Activated naive CD4-positive, alpha-beta T cell treated with anti-CD3 and anti-CD28 coated beads, Interleukin-2, amount 10 ng/mL, durations not matched to agents 7 days and 5 days (primary cell): ENCODE results near the gene ENDOU.
"Not testable (repeated sequence)": the region's sequence is repeated elsewhere in the genome, so short reads cannot be mapped to it uniquely, and the experiment has no call there.

Source experiments
- CTCF ChIA-PET: fragments of 350-600 bp; sonication (Branson Sonifier 250); formaldehyde crosslinking; loops from one replicate; lab custom pipeline; 2021; ENCODE audit warnings: antibody characterized with exemption; lab: Charles Lee
- DNase-seq: peaks from one replicate; pipeline ENCODE4 v3.0.0-alpha.2; 2020
- H3K27ac Mint-ChIP-seq: one replicate; pipeline ENCODE4 v1.8.0; 2021; ENCODE audit warnings: mild to moderate bottlenecking, moderate library complexity, mixed read lengths
- H3K27me3 Mint-ChIP-seq: one replicate; pipeline ENCODE4 v1.8.0; 2021; ENCODE audit warnings: mild to moderate bottlenecking, mixed read lengths
- H3K36me3 Mint-ChIP-seq: one replicate; pipeline ENCODE4 v1.8.0; 2021; ENCODE audit warnings: mixed read lengths
- H3K4me1 Mint-ChIP-seq: one replicate; pipeline ENCODE4 v1.8.0; 2021; ENCODE audit warnings: mixed read lengths
- H3K4me3 Mint-ChIP-seq: one replicate; pipeline ENCODE4 v1.8.0; 2021; ENCODE audit warnings: mild to moderate bottlenecking, moderate library complexity, mixed read lengths
- H3K9me3 Mint-ChIP-seq: one replicate; pipeline ENCODE4 v1.8.0; 2021; ENCODE audit warnings: mixed read lengths

The ENDOU gene

GRCh38 chr12:47705566-47706425 lies 19.5 kb downstream of the ENDOU start, which contains the start of gene RPAP3:
Gene RPAP3 (minus strand): TSS chr12:47706030. CDS start chr12:47702840, 3,190 bp downstream.
- CTCF ChIA-PET, result interaction anchor here (0.9 to 3.0 kb wide), 3 partner anchors 10 to 180 kb away, joined by 3 to 14 read pairs (median 7); no protein-coding TSS in a partner anchor
- Mint-ChIP-seq H3K4me3 (peak within 1 kb of the TSS; percentile 95), H3K27ac (peak within 1 kb of the TSS; percentile 98), H3K36me3 (peaks cover 31% of the 10 kb centered on the region), H3K27me3 (peaks cover 3% of the 10 kb centered on the region), H3K4me1 (peaks cover 51% of the 10 kb centered on the region), H3K9me3 (no peaks in the 10 kb centered on the region)
- peak; percentile 98 for DNase-seq

GRCh38 chr12:47705229-47705565 lies 20.1 kb downstream of the ENDOU start:
- CTCF ChIA-PET, result interaction anchor here (0.7 to 3.0 kb wide), 4 partner anchors 10 to 97 kb away, joined by 3 to 14 read pairs (median 6); no protein-coding TSS in a partner anchor
- Mint-ChIP-seq H3K9me3 (no peaks in the 10 kb centered on the region), H3K4me3 (peak overlapping the region; percentile 95), H3K27me3 (peaks cover 3% of the 10 kb centered on the region), H3K36me3 (peaks cover 36% of the 10 kb centered on the region), H3K27ac (peak overlapping the region; percentile 78), H3K4me1 (peaks cover 51% of the 10 kb centered on the region)
- no peak for DNase-seq

GRCh38 chr12:47704719-47705118 lies 20.6 kb downstream of the ENDOU start:
- H3K4me3 Mint-ChIP-seq, result peak overlapping the region; percentile 95
- H3K27me3 Mint-ChIP-seq, result peaks cover 3% of the 10 kb centered on the region
- CTCF ChIA-PET, result interaction anchor here (0.7 to 3.0 kb wide), 4 partner anchors 10 to 97 kb away, joined by 3 to 14 read pairs (median 6); no protein-coding TSS in a partner anchor
- H3K27ac Mint-ChIP-seq, result peak overlapping the region; percentile 78
- peaks cover 39% of the 10 kb centered on the region for H3K36me3 Mint-ChIP-seq
- no peak for DNase-seq
- H3K9me3 Mint-ChIP-seq, result no peaks in the 10 kb centered on the region
- peaks cover 51% of the 10 kb centered on the region for H3K4me1 Mint-ChIP-seq

- peaks cover 43% of the 10 kb centered on the region for H3K36me3 Mint-ChIP-seq
- CTCF ChIA-PET, result no interaction called here
- no peak overlapping the region for H3K4me3 Mint-ChIP-seq
- no peak overlapping the region for H3K27ac Mint-ChIP-seq
- DNase-seq, result no peak
- H3K27me3 Mint-ChIP-seq, result no peaks in the 10 kb centered on the region
- no peaks in the 10 kb centered on the region for H3K9me3 Mint-ChIP-seq
- peaks cover 21% of the 10 kb centered on the region for H3K4me1 Mint-ChIP-seq
These were observed 25.0 kb downstream of the ENDOU start for GRCh38 chr12:47700263-47700662.

GRCh38 chr12:47698631-47699030 lies 26.7 kb downstream of the ENDOU start:
- Mint-ChIP-seq H3K4me3 (no peak overlapping the region), H3K27me3 (no peaks in the 10 kb centered on the region), H3K4me1 (peaks cover 9% of the 10 kb centered on the region), H3K9me3 (no peaks in the 10 kb centered on the region), H3K27ac (no peak overlapping the region), H3K36me3 (peaks cover 49% of the 10 kb centered on the region)
- no peak for DNase-seq
- CTCF ChIA-PET, result interaction anchor here (1.0 kb wide), 1 partner anchor 329 kb away, joined by 3 read pairs; no protein-coding TSS in a partner anchor

- peaks cover 3% of the 10 kb centered on the region for H3K4me1 Mint-ChIP-seq
- DNase-seq, result no peak
- H3K27me3 Mint-ChIP-seq, result no peaks in the 10 kb centered on the region
- no peaks in the 10 kb centered on the region for H3K9me3 Mint-ChIP-seq
- H3K4me3 Mint-ChIP-seq, result no peak overlapping the region
- peaks cover 49% of the 10 kb centered on the region for H3K36me3 Mint-ChIP-seq
- no peak overlapping the region for H3K27ac Mint-ChIP-seq
- CTCF ChIA-PET, result interaction anchor here (1.0 kb wide), 1 partner anchor 328 kb away, joined by 3 read pairs; no protein-coding TSS in a partner anchor
These were observed 27.2 kb downstream of the ENDOU start for GRCh38 chr12:47698055-47698454.

- no peak overlapping the region for H3K4me3 Mint-ChIP-seq
- no peaks in the 10 kb centered on the region for H3K9me3 Mint-ChIP-seq
- CTCF ChIA-PET, result interaction anchor here (0.6 kb wide), 1 partner anchor 160 kb away, joined by 4 read pairs; no protein-coding TSS in a partner anchor
- no peak overlapping the region for H3K27ac Mint-ChIP-seq
- DNase-seq, result no peak
- H3K36me3 Mint-ChIP-seq, result peaks cover 36% of the 10 kb centered on the region
- no peaks in the 10 kb centered on the region for H3K27me3 Mint-ChIP-seq
- no peaks in the 10 kb centered on the region for H3K4me1 Mint-ChIP-seq
These were observed 36.1 kb downstream of the ENDOU start for GRCh38 chr12:47689215-47689614.

GRCh38 chr12:47687636-47688035 lies 37.7 kb downstream of the ENDOU start:
- Mint-ChIP-seq H3K4me1 (peaks cover 7% of the 10 kb centered on the region), H3K27me3 (no peaks in the 10 kb centered on the region), H3K9me3 (no peaks in the 10 kb centered on the region), H3K4me3 (no peak overlapping the region), H3K27ac (no peak overlapping the region), H3K36me3 (peaks cover 31% of the 10 kb centered on the region)
- no peak for DNase-seq
- CTCF ChIA-PET, result interaction anchor here (0.8 to 2.0 kb wide), 5 partner anchors 18 to 655 kb away, joined by 3 to 12 read pairs (median 3); no protein-coding TSS in a partner anchor

- no peak overlapping the region for H3K4me3 Mint-ChIP-seq
- peak; percentile 38 for DNase-seq
- CTCF ChIA-PET, result interaction anchor here (0.8 to 2.3 kb wide), 9 partner anchors 11 to 654 kb away, joined by 3 to 12 read pairs (median 3); no protein-coding TSS in a partner anchor
- H3K9me3 Mint-ChIP-seq, result no peaks in the 10 kb centered on the region
- peaks cover 28% of the 10 kb centered on the region for H3K36me3 Mint-ChIP-seq
- H3K4me1 Mint-ChIP-seq, result peaks cover 7% of the 10 kb centered on the region
- no peaks in the 10 kb centered on the region for H3K27me3 Mint-ChIP-seq
- H3K27ac Mint-ChIP-seq, result no peak overlapping the region
These were observed 38.5 kb downstream of the ENDOU start for GRCh38 chr12:47686645-47687240.

GRCh38 chr12:47679785-47680184 lies 45.5 kb downstream of the ENDOU start:
- DNase-seq, result no peak
- H3K4me3 Mint-ChIP-seq, result no peak overlapping the region
- H3K36me3 Mint-ChIP-seq, result peaks cover 66% of the 10 kb centered on the region

GRCh38 chr12:47672068-47672467 lies 53.2 kb downstream of the ENDOU start:
- no peak overlapping the region for H3K4me3 Mint-ChIP-seq
- no peaks in the 10 kb centered on the region for H3K27me3 Mint-ChIP-seq
- peaks cover 6% of the 10 kb centered on the region for H3K4me1 Mint-ChIP-seq
- CTCF ChIA-PET, result interaction anchor here (1.7 kb wide), 1 partner anchor 601 kb away, joined by 4 read pairs; no protein-coding TSS in a partner anchor
- peaks cover 50% of the 10 kb centered on the region for H3K36me3 Mint-ChIP-seq
- no peak overlapping the region for H3K27ac Mint-ChIP-seq
- no peak for DNase-seq
- no peaks in the 10 kb centered on the region for H3K9me3 Mint-ChIP-seq

More at GRCh38 chr12:47679785-47680184, 45.5 kb downstream of the ENDOU start:
- Mint-ChIP-seq H3K4me1 (peaks cover 12% of the 10 kb centered on the region), H3K9me3 (no peaks in the 10 kb centered on the region), H3K27me3 (no peaks in the 10 kb centered on the region), H3K27ac (no peak overlapping the region)
- CTCF ChIA-PET, result interaction anchor here (1.5 to 1.7 kb wide), 2 partner anchors 9 to 43 kb away, joined by 3 to 5 read pairs; no protein-coding TSS in a partner anchor

- DNase-seq, CTCF ChIA-PET, H3K9me3 Mint-ChIP-seq, H3K4me1 Mint-ChIP-seq, H3K27me3 Mint-ChIP-seq, H3K4me3 Mint-ChIP-seq, H3K27ac Mint-ChIP-seq: not testable (repeated sequence)
- peaks cover 29% of the 10 kb centered on the region for H3K36me3 Mint-ChIP-seq
These were observed 57.4 kb downstream of the ENDOU start for GRCh38 chr12:47667935-47668334.
